HG03432 (cell line): ENCODE data around the gene NOVA2.

Source experiments
- ATAC-seq: cut with Tn5 transposase; IDR thresholded peaks from one replicate; pipeline ENCODE4 v1.9.1; 2021; ENCODE audit warnings: mild to moderate bottlenecking, moderate library complexity; ENCODE audit not compliant: unreplicated experiment

NOVA2 gene, protein sequence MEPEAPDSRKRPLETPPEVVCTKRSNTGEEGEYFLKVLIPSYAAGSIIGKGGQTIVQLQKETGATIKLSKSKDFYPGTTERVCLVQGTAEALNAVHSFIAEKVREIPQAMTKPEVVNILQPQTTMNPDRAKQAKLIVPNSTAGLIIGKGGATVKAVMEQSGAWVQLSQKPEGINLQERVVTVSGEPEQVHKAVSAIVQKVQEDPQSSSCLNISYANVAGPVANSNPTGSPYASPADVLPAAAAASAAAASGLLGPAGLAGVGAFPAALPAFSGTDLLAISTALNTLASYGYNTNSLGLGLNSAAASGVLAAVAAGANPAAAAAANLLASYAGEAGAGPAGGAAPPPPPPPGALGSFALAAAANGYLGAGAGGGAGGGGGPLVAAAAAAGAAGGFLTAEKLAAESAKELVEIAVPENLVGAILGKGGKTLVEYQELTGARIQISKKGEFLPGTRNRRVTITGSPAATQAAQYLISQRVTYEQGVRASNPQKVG

GRCh38 chr19:45973553-45974338 is at the start of gene NOVA2:
Gene NOVA2 (minus strand): TSS chr19:45973865. CDS start chr19:45973351, 514 bp downstream.
- ATAC-seq = no peak

GRCh38 chr19:46023311-46023779 is 49.7 kb upstream of the NOVA2 start:
- no peak for ATAC-seq

- no peak for ATAC-seq
These were observed 49.0 kb upstream of the NOVA2 start, which contains the start of gene PGLYRP1 for GRCh38 chr19:46022431-46023310. Gene PGLYRP1 (minus strand): TSS chr19:46023053. CDS start chr19:46023021, 32 bp downstream.

DNA sequence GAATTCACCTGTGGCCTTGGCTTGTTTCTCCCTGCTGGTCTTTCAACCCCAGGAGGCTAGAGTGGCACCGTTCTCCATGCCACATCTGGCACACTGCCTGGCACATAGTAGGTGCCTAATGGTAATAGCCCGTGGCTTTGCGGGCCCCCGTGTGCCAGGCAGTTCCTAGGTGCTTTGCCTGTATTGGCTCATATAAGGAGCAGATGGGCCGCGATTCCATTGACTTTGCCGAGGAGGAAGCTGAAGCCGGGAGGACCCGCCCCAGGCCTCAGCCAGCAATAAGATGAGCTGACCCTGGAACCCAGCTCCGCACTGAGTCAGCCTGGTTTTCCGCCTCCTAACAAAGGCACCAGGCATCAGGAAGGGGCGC is 48.4 kb upstream of the NOVA2 start:
- ATAC-seq = no peak

- ATAC-seq = no peak
These were observed 47.9 kb upstream of the NOVA2 start for GRCh38 chr19:46021531-46022041.

DNA sequence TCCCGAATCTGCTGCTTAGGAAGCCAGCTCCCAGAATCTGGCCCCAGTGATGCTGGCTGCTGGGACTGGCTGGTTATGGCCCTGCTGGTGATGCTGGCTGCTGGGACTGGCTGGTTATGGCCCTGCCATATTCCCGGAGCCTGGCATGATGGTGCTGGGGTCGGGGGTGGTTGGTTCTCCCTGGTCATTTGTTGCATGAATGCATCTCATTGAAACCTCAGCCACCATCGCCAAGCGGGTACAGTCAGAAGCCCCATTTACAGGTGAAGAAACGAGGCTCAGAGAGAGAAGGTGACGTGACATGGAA is 47.1 kb upstream of the NOVA2 start:
- ATAC-seq = no peak

DNA sequence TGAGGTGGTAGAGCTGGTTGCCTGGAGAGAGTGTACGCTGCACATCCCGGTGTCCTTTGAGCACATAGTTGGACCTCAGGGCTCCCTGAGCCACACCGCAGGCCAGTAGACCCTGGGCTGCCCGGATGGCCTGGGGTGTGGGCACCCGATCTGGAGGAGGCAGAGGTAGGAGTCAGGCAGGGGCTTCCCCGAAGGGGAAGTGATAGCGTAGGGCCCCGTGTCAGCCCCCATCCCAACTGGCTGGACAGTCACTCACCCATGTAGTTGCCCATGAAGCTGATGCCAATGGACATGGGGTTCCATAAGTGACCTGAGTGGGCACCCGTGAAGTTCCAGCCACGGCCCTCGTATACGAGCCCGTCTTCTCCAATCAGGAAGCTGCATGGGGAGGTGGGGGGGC is 45.6 kb upstream of the NOVA2 start:
- ATAC-seq = no peak

- ATAC-seq = no peak
These were observed 45.1 kb upstream of the NOVA2 start for GRCh38 chr19:46018729-46019251.

- no peak for ATAC-seq
These were observed 44.4 kb upstream of the NOVA2 start for GRCh38 chr19:46017874-46018675.

DNA sequence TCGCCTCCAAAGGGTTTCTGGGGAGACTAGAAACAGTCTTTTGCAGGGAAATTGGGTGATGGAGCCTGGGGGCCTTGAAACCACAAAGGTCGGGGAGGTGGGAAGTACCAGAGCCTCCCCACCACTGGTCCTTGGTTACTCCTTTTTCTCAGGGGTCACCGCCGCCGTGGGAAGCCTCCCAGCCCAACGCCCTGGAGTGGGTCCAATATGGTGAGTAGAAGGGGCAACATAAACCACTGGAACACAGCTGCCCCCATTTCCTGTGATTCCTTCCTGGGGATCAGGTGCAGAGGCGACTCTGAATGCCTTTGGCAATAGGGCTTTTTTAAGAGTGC is 43.4 kb upstream of the NOVA2 start:
- peak; percentile 16 for ATAC-seq

GRCh38 chr19:46016426-46017094 is 42.9 kb upstream of the NOVA2 start:
- peak; percentile 56 for ATAC-seq

DNA sequence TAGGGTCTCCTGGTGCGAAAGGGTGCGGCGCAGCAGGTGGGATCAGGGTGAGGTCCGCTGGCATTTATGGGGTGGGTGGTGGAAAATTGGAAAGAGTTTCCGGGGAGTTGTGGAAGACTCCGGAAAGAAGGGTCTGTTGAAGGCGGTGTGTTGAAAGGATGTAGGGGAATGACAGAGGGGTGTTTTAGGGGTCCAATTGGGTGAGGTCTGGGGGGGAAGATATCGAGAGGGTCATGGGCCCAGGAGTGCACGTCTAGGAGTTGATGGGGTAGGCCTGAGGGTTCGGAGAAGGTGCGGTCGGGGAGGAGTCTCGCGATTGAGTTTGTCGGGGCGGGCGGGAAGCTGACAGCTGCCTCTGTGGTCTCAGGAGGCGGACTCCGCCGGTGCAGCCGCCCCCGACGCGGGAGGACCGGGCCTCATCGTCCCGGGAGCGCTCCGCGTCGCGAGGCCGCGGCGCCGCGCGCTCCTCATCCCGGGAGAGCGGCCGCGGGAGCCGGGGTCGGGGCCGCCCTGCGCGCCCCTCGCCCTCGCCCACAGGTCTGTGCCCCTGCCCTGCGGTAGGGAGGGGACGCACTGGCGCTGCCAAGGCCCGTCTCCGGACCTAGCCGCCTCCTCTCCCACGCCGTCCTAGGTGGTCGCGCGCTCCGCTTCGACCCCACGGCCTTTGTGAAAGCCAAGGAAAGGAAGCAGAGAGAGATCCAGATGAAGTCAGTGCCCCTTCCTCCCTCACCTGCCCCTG is 42.2 kb upstream of the NOVA2 start:
- ATAC-seq = peak; percentile 16

GRCh38 chr19:46014941-46015686 is 41.4 kb upstream of the NOVA2 start:
- no peak for ATAC-seq

DNA sequence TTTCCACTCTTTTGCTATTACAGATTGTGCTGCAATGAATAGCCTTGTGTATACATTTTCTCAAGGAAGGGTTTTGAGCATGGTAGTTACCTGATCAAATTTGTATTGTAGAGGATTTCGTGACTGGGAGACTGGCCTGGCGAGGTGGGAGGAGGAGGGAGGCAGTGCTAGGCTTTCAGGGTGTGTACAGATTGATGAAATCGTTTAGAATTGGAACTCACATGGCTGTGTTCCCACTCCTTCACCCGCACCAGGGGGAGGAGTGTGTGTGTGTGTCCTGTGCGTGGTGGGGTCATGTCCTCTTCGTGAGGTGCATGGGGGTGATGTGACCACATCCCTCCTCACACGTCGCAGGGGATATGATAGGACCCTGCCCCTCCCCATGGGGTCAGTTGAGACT is 40.9 kb upstream of the NOVA2 start:
- no peak for ATAC-seq

DNA sequence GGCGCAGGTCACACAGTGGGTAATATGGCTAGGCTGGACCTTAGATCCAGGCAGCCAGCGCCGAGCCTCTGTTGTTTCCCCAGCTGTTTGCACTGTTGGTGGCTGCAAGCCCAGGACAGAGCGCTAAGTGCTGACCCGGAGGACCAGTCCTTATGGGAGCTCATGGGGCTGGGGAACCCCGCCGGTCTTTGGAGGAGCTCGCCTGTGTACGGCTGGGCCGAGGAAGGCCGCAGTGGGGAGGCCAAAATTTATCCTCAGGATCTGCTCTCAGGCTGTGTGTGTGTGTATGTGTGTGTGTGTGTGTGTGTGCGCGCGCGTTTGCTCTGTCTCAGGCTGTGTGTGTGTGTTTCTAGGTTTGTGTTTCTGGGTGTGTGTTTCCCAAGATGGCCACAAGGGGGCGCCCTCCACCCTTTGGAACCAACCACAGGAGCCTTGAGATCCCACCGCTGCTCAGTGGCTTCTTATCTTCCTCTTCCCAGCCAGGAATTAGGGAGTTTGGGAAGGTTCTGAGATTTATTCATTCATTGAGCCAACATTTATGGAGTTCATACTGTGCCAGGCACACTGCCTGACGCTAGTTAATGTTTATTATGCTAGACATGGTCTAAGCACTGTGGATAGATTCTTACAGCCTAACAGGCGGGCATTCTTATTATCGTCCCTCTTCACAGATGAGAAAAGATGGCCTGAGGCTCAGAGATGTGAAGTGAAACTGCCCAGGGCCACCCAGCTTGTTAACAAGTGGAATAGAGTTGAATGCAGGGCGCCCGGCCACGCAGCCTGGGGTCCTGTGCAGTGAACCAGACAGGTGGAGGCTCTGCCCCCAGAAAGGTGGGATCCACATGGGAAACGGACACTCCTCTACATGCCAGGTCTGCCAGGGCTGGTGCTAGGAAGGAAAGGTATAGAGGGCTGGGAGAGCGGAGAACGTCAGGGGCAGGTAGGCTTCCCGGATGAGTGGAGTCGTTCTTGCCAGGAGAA is 36.2 kb upstream of the NOVA2 start:
- no peak for ATAC-seq

GRCh38 chr19:46006411-46006810 is 32.7 kb upstream of the NOVA2 start:
- no peak for ATAC-seq
